Endometrial microvascular endothelial cells (primary cell): Measurements from ENCODE around the gene COX6B2. TPM values are rescaled to one million over a fixed set of nuclear protein-coding genes. Genes with fewer than 3 reads are reported as not detected.

ENCODE experiments used
- in situ Hi-C: cut with HindIII; loops from 2 replicates; pipeline ENCODE4 v1.10.0; 2017; ENCODE audit warnings: low sequenced_read_pairs, low pct_unique_long_range_greater_than_20kb; ENCODE audit errors: inconsistent ontology term
- total RNA-seq: library from RNA; depleted of rRNA; stranded (reverse); fragments of >200 nt; gene quantifications from one replicate; pipeline ENCODE4 v1.2.3, GENCODE V29; 2015; ENCODE audit errors: inconsistent ontology term

Gene COX6B2
- total RNA-seq, 1 donor from 2014 or later = not detected

DNA sequence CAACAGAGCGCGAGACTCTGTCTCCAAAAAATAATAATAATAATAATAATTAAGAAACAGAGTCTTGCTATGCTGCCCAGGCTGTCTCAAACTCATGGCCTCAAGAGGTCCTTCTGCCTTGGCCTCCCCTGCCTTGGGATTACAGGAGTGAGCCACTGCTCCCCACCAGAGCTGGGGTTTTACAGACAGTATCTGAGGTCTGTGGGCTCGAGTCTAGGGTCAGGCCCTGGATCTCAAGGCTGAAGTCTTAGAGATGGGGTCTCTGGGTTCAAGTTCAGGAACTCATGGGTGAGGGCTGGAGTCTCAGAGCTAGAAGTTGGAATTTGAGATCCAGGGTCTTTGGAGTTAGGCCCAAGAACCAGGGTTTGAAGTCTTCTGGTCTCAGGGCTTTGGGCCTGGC, 12.3 kb upstream of the COX6B2 start:
- in situ Hi-C loops = no loop called here

DNA sequence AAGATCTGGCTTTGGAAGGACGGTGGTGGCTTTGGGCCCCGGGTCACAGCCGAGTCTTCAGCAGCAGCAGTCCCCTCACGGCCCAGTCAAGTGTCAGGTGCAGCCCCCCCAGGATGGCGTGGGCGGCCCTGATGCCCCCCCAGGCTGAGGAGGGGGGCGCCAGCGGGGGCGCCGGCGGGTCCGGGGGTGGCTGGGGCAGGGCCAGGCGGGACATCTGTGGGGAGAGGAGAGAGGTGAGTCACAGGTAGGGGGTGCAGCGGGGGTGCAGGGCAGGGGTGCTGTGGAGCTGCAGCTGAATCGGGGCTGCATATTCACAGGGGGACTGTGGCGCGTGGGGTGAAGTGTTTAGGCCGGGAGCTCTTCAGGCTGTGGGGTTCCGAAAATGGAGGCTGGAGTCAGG, 11.4 kb upstream of the COX6B2 start:
- in situ Hi-C loops = no loop called here

DNA sequence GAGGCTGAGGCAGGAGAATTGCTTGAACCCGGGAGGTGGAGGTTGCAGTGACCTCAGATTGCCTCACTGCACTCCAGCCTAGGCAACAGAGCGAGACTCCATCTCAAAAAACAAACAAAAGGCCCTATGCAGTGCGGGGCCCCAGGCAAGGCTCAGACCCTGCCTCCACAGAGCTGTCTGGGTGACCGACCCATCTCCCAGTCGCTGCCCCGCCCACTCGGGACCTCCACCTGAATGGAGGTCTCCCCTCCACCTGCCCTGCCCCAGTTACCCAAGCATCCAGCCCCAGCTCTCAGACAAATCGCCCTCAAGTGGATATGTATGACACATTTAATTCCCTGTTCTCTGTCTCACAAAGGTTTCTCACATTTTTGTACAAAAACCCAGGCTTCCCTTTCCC, 10.7 kb upstream of the COX6B2 start:
- in situ Hi-C loops = no loop called here

DNA sequence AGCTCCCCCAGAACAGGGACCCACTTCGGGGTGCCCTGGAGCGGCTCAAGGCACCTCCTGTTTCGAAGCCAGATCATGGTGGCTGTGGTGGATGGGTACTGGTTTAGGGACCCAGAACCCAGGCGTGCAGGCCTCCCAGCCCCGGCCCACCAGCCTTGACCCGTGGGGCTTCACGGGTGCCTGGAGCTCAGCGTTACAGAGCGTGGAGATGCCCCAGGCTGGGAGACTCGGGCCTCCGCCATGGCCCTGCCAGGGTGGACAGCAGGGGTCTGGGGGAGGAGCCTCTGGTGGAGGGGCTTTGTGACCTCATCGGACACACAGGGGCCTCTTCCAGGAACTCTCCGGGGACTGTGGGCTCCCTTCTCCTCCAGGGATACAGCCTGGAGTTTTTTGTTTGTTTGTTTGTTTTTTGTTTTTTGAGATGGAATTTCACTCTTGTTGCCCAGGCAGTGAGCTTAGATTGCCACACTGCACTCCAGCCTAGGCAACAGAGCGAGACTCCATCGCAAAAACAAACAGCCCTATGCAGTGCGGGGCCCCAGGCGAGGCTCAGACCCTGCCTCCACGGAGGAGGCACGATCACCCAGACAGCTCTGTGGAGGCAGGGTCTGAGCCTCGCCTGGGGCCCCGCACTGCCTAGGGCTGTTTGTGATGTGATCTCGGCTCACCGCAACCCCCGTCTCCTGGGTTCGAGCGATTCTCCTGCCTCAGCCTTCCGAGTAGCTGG, 8.6 kb upstream of the COX6B2 start, which contains the start of gene GARIN5B:
TSS of gene GARIN5B (minus strand) at position 271 of the 727 bp plus-strand sequence. CDS start at position 77, 194 bp downstream.
- in situ Hi-C loops = no loop called here

DNA sequence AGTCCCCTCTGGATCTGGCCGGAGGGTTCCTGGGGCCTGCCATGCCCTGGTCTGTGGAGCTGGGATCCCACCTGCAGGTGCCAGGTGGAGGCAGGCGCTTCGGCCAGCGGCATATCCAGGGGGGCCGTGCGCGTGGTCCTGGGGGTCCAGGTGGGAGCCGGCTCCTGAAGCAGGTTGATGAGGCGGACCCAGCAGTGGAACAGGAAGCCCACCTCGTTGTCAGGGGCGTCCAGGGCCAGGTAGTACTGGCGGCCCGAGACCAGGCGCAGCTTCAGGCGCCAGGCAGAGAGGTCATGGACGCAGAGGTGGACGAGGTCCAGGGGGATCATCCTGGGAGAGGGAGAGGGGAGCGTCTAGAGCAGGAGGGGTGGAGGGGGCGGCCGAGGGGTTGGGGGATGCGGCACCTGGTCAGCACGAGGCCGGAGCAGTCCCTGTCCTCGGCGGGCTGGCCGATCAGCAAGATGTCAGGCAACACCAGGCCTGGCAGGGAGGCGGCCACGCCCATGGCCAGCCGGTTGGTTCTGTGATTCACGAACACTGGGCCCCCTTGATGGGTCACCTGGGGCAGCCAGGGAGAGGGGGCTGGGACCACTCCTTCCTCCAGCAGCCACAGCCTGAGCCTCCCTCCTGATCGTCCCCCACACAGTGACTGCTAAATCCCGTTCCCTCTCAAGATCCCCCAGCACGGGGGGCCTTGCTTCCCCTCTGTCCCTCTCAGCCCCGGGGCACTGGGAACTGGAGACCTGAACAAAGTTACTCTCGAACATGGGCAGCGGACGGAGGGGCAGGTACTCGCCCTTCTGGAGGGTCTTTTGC, 7.9 kb upstream of the COX6B2 start:
- in situ Hi-C loops = no loop called here

DNA sequence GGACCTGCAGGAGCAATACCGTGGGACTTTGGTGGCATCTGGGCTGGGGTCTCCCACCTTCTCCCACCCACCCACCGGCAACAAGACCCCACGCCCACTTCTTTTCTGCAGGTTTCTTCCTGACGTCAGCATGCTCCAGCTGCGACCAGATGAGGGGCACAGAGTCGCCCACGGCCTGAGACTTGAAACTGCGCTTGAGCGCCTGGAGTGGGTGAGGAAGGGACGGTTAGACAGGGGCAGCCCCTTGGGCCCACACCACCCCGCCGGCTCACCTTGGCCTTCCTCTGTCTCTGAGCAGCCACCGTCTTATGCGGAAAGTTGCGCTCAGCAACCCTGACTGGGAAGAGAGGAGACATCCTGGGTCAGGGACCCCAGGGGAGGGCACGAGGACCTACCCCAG, 6.4 kb upstream of the COX6B2 start:
- in situ Hi-C loops = no loop called here

DNA sequence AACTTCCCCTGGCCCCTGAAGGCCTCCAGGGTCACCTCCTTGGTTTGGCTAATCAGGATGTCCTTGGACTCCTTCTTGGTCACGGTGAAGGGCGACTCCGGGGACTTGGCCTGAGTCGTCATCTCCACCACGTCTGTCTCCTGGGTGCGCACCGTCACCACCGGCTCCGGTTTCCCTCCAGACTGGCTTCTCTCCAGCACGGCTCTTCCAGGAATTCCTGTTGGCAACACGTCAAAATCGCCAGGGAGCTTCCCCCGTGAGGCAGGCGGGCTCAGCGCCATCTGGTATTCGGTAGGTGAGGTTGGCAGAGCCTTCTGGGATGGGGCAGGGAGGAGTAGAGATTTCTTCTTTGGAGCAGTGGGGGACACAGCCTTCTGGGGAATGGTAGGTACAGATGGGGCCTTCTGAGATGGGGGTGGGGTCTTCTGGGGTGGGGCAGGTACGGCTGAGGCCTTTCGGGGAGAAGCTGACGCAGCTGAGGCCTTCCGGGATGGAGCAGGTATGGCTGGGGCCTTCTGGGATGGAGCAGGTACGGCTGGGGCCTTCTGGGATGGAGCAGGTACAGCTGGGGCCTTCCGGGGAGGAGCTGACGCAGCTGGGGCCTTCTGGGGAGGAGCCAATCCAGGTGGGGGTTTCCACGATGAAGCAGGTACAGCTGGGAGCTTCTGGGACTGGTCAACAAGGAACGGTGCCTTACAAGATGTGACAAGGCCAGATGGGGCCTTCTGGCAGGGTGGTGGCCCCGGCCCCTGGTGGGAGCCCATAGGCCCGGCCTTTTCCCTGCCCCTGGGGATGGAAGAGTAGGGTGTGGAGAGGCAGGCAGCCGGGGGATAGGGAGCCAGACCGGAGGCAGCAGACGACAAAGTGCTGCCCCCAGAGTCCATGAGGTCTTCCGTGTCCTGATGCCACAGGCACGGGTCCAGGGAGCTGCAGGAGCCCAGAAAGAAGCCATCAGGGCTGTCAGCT, 4.7 kb upstream of the COX6B2 start:
- in situ Hi-C loops = loop anchor here (10.0 kb wide), 1 partner anchor 64 kb away; no protein-coding TSS in a partner anchor

DNA sequence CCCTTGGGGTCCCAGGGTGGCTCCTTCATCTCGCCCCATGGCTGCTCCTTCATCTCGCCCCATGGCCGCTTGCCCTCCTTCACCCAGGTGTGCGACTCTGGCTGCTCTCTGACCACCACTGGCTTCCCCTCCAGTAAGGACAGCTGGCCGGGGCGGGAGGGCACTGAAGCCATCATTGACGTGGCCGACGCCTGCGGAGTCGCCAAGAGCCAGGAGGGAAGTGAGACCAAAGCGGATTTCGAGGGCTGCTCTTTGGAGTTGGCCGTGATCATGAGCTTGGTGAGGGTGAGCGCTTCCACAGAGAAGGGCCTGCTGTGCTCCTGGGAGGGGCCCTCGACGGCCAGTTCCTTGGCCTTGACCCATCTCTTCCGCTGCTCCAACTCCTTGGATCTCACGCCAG, 4.0 kb upstream of the COX6B2 start:
- in situ Hi-C loops = loop anchor here (10.0 kb wide), 1 partner anchor 64 kb away; no protein-coding TSS in a partner anchor

DNA sequence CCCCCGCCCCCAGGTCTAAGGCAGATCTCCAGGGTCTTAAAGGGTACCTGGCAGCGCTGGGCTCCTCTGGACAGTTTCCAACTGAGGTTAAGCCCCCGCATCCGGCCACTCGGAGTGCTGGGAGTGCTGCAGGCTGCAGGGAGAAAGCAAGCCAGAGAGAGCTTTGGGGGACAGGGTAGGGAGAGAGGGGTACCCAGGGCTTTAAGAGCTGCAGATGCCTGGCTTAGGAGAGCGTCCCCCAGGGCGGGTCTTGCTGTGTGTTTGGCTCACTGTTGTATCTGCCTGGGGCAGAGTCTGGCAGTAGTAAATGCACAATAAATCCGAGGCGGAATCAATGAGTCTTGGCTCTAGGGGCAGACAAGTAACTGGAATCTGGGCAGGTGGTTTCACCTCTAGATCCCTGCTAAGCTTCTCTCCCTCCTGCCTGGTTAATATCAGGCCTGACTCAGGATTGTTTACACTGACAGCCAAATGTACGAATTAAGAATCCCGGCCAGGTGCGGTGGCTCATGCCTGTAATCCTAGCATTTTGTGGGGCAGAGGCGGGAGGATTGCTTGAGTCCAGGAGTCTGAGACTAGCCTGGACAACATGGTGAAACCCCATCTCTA, 798 bp upstream of the COX6B2 start:
- in situ Hi-C loops = loop anchor here (10.0 kb wide), 1 partner anchor 61 kb away; no protein-coding TSS in a partner anchor

DNA sequence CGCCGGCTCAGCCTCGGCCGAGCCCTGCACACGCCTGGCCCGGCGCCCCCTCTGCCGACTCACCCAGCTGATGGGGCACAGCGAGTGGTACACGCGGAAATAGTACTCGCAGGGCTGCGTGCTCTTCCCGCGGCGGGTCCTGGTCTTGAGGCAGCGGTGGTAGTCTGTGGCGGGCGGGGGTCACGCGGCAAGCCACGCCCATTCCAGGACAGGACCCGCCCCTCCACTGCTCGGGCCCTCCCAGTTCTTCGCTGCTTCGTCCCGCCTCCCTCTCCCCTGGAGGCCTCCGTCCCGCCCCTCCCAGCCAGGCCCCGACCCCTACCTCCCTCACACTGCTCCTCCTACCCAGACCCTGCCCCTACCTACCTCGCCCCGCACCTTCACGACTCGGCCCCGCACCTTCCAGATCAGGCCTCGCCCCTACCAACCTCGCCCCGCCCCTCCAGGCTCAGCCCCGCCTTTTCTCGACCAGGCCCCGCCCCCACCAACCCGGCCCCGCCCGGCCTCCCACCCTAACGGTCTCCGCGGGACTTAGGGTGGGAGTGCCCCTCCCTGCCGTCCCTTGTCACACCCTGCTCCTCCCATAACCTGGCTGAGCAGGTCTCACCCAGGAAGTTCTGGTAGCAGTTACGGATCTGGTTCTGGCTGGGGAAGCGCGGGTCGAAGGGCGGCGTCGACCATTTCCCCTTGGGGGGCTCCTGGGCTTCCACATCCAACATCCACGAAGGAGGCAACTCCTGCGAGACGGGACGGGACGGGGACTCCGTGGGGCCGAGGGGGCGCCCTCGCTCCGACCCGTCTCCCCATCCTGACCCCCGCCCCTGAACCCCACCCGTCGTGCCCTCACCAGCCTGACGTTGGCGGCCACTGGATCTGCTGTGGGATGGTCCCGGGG, 469 bp downstream of the COX6B2 start:
- in situ Hi-C loops = loop anchor here (10.0 kb wide), 1 partner anchor 59 kb away; no protein-coding TSS in a partner anchor

DNA sequence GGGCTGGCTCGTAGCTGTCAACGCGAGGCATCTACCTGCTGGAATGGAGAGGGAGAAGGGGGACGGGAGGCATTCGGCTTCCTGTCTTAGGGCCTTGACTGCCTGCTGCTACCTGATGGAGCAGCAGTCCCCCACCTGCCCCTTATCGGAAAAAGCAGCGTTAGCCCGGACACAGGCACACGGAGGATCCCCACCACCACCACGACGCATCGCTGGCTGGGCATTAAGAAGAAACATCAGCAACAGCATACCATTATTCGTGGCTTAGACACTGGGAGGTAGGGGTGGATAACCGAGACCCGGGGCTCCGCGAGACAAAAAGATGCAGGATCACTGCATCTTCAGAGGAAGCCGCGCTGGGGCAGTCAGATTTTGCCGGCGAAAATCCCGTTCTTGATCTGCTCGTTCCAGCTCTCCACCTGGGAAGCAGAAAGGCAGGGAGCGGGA, 1.1 kb downstream of the COX6B2 start:
- in situ Hi-C loops = loop anchor here (10.0 kb wide), 1 partner anchor 59 kb away; no protein-coding TSS in a partner anchor

DNA sequence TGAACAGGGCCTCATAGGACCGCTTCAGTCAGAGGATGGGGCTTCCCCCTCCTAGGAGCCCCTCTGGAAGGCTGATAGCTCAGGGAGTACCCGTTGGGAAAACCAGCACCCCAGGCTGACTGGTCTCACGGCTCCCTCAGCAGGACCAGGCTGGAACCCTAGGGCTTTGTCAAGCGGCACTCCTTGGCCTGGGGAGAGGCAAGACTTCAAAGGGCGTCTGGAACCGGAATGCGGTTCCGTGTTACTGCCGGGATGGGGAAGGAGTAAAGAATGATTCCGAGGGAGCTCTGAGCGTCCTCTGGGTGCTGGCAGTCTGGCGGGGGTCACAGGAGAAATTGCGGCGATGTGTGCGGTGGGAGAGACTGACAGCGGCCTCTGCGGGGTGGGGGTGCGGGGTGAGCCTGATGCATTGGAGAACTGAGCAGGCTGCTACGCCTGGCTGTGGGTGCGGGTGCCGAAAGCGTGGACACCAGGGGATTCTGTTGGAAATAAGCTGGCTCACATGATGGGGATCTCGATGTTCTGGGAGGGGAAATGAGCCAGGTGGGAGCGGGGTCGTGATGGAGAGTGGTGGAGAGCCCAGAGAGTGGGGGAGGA, 1.9 kb downstream of the COX6B2 start:
- in situ Hi-C loops = loop anchor here (10.0 kb wide), 1 partner anchor 58 kb away; no protein-coding TSS in a partner anchor

DNA sequence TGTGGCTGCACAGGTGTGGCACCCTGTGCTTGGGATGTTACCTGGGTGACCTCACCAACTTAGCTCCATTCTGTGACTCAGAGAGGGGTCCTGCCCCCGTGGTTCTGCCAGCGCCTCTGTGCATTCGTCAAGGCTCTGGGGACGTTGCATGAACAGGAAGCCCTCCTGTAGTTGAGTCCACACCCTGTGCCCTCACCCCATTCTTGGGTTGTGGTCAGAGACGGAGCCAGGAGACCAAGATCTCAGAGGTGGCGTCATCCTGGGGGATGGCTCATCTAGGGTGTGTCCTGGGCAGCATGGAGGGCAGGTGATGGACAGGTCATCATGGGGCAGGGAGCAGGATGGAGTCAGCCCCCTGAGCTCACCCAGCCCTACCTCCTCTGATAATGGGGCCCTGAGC, 2.5 kb downstream of the COX6B2 start:
- in situ Hi-C loops = loop anchor here (10.0 kb wide), 1 partner anchor 57 kb away; no protein-coding TSS in a partner anchor

DNA sequence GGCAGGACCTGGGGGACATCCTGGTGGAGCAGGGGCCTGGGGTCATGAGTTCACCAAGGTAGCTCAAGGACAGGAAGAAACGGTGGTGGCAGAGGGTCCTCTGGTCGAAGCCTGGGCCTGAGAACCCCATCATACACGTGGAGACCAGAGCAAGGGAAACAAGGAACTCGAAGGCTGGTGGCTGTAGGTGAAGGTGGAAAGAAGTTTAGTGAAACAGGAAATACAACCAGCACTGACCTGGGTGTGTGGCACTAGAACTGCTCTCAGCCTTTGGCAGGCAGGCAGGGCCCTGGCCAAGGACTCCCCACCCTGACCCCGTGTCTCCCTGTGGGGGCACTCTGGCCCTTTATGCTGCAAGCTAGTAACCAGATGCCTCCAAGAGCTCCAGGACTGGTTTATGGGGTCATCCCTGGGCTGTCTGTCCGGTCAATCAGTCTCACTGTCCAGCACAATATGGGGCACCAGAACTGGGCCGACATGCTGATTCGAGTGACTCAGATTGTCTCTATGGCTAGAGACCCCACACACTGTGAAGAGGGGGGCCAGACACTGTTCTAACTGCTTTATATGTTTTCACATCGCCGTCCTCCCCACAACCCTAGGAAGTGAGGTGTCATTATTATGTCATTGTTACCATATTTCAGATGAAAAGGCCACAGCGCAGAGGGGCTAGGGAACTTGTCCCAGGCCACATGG, 3.8 kb downstream of the COX6B2 start:
- in situ Hi-C loops = loop anchor here (10.0 kb wide), 1 partner anchor 56 kb away; no protein-coding TSS in a partner anchor

DNA sequence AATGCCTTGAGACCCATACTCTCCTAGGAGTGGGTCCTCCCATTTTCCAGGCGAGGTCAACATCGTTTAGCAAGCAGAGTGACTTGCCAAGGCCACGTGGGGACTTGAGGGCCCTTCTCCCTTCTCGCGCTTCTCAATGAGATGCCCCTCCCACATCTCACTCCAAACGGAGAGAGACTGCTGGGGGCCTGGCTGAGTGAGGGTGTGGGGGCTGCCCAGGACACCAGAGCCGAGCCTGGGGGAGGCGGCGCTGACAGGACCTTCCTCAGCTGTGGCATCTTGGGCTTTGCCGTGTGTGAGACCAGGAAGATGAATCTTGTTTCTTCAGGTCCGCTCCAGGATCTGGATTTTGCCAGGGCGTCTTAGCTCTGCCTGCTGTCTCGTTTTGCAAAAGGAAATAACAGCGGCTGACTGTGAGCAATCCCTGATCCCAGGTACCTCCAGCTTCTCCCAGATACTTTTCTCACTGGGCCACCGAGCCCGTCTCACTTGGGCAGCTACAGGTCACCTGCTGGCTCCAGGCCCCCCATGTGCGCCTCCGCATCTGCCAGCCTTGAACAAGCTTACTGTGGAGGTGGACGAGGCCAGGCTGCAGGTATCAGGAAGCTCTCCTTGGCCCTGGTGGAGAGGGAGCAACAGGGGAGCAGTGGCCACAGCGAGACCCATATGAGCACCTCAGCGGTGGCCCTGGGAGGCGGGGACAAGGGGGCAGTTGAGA, 6.0 kb downstream of the COX6B2 start:
- in situ Hi-C loops = no loop called here
